ENCODE data around the gene PAPPA. TPM values are rescaled to one million over a fixed set of nuclear protein-coding genes. Genes with fewer than 3 reads are reported as not detected.

The PAPPA gene
- polyA plus RNA-seq, 1 donor from 2014 or later: 0.41 TPM

GRCh38 chr9:116365056-116365471, 211.5 kb downstream of the PAPPA start:
- Histone ChIP-seq H3K27me3 (ENCODE audit: insufficient read depth, low read depth, low read length) (no peaks in the 10 kb centered on the region), H3K4me2 (ENCODE audit: low read length) (no peak overlapping the region), H3F3A (ENCODE audit: insufficient read depth, low read length, poor library complexity, severe bottlenecking) (no peaks in the 10 kb centered on the region), H2AFZ (ENCODE audit: low read depth, low read length) (no peak overlapping the region), H3K4me3 (ENCODE audit: low read length) (no peak overlapping the region), H4K20me1 (ENCODE audit: insufficient read depth) (no peaks in the 10 kb centered on the region), H3K9me2 (ENCODE audit: insufficient read depth, low read length) (no peaks in the 10 kb centered on the region), H3K27ac (ENCODE audit: low read length) (no peak overlapping the region), H3K9me3 (ENCODE audit: low read length) (no peaks in the 10 kb centered on the region), H3K36me3 (ENCODE audit: insufficient read depth, low read length) (no peaks in the 10 kb centered on the region), H3K79me2 (replicated peaks; ENCODE audit: insufficient read depth, low read length) (no peaks in the 10 kb centered on the region), H3K9ac (ENCODE audit: low read length) (no peak overlapping the region)
- TF ChIP-seq TAF1 (IDR thresholded peaks at IDR 0.05; ENCODE audit: low read depth): no peak
- TF ChIP-seq MXI1 (conservative IDR thresholded peaks at IDR 0.05; ENCODE audit: poor library complexity, severe bottlenecking): no peak
- TF ChIP-seq REST (IDR thresholded peaks at IDR 0.05; ENCODE audit: borderline replicate concordance): no peak
- no peak for TF ChIP-seq CTCF (IDR thresholded peaks at IDR 0.05; ENCODE audit: poor library complexity, severe bottlenecking)
- no peak for TF ChIP-seq SMC3 (conservative IDR thresholded peaks at IDR 0.05; ENCODE audit: poor library complexity)

- no peak overlapping the region for H3K4me3 ChIP-seq (ENCODE audit: low read length)
- H3K27me3 ChIP-seq (ENCODE audit: insufficient read depth, low read depth, low read length): no peaks in the 10 kb centered on the region
- no peak for TF ChIP-seq EZH2 (IDR thresholded peaks at IDR 0.05; ENCODE audit: borderline replicate concordance, insufficient read depth, low read length, poor library complexity, severe bottlenecking)
- TF ChIP-seq SMC3 (conservative IDR thresholded peaks at IDR 0.05; ENCODE audit: poor library complexity): no peak
- TF ChIP-seq MXI1 (conservative IDR thresholded peaks at IDR 0.05; ENCODE audit: poor library complexity, severe bottlenecking): no peak
- no peak for TF ChIP-seq EP300 (conservative IDR thresholded peaks at IDR 0.05; ENCODE audit: poor library complexity, severe bottlenecking)
- no peak for TF ChIP-seq CTCF (IDR thresholded peaks at IDR 0.05; ENCODE audit: poor library complexity, severe bottlenecking)
- no peak for TF ChIP-seq REST (IDR thresholded peaks at IDR 0.05; ENCODE audit: borderline replicate concordance)
- TF ChIP-seq TAF1 (IDR thresholded peaks at IDR 0.05; ENCODE audit: low read depth): no peak
- no peak for TF ChIP-seq POLR2AphosphoS5 (IDR thresholded peaks at IDR 0.05)
- TF ChIP-seq RAD21 (conservative IDR thresholded peaks at IDR 0.05): no peak
- no peaks in the 10 kb centered on the region for H3K9me2 ChIP-seq (ENCODE audit: insufficient read depth, low read length)
- no peaks in the 10 kb centered on the region for H3K79me2 ChIP-seq (replicated peaks; ENCODE audit: insufficient read depth, low read length)
- H3K9ac ChIP-seq (ENCODE audit: low read length): no peak overlapping the region
- no peaks in the 10 kb centered on the region for H3K9me3 ChIP-seq (ENCODE audit: low read length)
- H2AFZ ChIP-seq (ENCODE audit: low read depth, low read length): no peak overlapping the region
- no peak overlapping the region for H3K27ac ChIP-seq (ENCODE audit: low read length)
- no peaks in the 10 kb centered on the region for H3K36me3 ChIP-seq (ENCODE audit: insufficient read depth, low read length)
- H4K20me1 ChIP-seq (ENCODE audit: insufficient read depth): no peaks in the 10 kb centered on the region
- H3F3A ChIP-seq (ENCODE audit: insufficient read depth, low read length, poor library complexity, severe bottlenecking): no peaks in the 10 kb centered on the region
- H3K4me2 ChIP-seq (ENCODE audit: low read length): no peak overlapping the region
Observed at GRCh38 chr9:116366241-116366640, 212.7 kb downstream of the PAPPA start.
